Gastroesophageal sphincter (tissue), 3 donors: ENCODE measurements around the gene SP2.

Experiments
- EP300 ChIP-seq: sonication (generic); formaldehyde crosslinking; IDR thresholded peaks from one replicate; pipeline ENCODE4 v1.6.1; 2017; ENCODE audit warnings: antibody characterized with exemption, mild to moderate bottlenecking
- TF ChIP-seq, protein P1 (sequence below), 4 experiments: fragments of 200-600 bp in 2 of 4; fragments of 450-650 bp in 2 of 4; sonication (generic) in 1 of 4; IDR thresholded peaks; one replicate each; pipeline ENCODE4 v1.5.1; 2017 to 2019; ENCODE audit warnings: antibody characterized with exemption in 4 of 4, mild to moderate bottlenecking in 2 of 4, moderate library complexity in 2 of 4

DNA sequence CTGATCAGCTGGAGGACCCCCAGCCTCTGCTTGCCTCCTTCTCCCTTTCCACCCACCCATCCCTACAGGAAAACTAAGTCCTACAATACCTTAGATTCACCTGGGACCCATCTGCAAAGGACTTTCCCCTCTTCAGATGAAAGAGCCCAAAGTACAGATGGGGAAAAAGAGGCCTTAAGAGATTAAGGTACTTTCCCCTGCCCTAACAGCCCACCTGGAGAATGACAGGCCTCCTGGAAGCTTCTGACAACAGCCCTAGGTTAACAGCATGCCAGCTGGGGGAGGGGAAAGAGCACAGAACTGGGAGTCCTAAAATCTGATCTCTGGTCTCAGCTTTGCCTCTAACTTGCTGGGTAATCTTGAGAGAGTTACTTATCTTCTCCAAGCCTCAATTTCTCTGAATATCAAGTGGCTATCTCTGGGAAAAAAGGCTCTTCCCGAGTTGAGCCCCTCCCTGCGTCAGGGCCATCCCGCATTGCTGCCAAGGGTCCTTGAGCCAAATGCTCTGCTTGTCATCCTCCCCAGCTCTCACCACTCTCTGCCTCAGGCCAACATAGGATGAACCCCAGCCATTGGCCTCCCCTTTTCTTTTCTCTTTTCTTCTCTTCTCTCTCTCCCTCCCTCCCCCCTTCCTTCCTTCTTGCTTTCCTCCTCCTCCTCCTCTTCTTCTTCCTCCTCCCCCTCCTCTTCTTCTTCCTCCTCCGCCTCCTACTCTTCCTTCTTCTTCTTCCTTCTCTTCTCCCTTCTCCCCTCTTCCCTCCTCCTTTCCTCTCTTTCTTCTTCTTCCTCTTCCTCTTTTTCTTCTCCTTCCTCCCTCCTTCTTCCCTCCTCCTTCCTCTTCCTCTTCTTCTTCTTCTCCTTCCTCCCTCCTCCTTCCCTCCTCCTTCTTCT lies 22.6 kb upstream of the SP2 start:
- TF ChIP-seq, protein P1, sequence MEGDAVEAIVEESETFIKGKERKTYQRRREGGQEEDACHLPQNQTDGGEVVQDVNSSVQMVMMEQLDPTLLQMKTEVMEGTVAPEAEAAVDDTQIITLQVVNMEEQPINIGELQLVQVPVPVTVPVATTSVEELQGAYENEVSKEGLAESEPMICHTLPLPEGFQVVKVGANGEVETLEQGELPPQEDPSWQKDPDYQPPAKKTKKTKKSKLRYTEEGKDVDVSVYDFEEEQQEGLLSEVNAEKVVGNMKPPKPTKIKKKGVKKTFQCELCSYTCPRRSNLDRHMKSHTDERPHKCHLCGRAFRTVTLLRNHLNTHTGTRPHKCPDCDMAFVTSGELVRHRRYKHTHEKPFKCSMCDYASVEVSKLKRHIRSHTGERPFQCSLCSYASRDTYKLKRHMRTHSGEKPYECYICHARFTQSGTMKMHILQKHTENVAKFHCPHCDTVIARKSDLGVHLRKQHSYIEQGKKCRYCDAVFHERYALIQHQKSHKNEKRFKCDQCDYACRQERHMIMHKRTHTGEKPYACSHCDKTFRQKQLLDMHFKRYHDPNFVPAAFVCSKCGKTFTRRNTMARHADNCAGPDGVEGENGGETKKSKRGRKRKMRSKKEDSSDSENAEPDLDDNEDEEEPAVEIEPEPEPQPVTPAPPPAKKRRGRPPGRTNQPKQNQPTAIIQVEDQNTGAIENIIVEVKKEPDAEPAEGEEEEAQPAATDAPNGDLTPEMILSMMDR (IDR thresholded peaks at IDR 0.05) = no peak
- TF ChIP-seq EP300 = no peak
